ENCODE measurements around the gene DNAAF8.

DNA sequence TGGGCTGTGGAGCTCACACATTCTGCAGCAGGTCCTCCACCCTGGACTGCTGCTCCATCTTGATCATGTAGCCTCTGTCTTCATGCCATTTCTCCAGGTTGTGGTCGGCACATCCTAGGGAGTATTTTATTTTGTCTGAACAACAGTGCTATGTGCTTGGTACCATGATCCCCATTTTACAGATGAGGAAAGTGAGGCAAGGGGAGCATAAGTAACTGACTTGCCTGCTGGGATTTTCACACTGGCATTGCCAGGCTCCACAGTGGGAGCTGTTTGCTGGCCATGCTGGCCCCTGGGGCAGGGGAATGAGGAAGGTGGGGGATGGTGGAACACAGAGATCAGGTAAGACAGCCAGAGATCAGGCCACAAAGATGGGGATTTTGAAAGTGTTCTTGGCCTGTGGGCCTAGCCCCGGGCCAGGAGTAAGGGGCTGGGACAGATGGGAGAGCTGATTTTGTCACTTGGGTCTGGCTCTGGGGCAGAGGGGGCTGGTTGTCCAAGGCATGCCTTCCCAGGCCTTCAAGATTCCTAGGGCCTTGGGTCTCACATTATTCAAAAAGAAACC lies 41.9 kb downstream of the DNAAF8 start:
- TF ChIP-seq POLR2A (IDR thresholded peaks at IDR 0.05; ENCODE audit: low read length) (no peak), GATA1 (IDR thresholded peaks at IDR 0.05; ENCODE audit: low read depth, low read length) (no peak)
